Measurements from ENCODE around the gene ADARB2.

The ADARB2 gene

GRCh38 chr10:1557081-1557480, 180.2 kb downstream of the ADARB2 start:
- TF ChIP-seq, protein P1, sequence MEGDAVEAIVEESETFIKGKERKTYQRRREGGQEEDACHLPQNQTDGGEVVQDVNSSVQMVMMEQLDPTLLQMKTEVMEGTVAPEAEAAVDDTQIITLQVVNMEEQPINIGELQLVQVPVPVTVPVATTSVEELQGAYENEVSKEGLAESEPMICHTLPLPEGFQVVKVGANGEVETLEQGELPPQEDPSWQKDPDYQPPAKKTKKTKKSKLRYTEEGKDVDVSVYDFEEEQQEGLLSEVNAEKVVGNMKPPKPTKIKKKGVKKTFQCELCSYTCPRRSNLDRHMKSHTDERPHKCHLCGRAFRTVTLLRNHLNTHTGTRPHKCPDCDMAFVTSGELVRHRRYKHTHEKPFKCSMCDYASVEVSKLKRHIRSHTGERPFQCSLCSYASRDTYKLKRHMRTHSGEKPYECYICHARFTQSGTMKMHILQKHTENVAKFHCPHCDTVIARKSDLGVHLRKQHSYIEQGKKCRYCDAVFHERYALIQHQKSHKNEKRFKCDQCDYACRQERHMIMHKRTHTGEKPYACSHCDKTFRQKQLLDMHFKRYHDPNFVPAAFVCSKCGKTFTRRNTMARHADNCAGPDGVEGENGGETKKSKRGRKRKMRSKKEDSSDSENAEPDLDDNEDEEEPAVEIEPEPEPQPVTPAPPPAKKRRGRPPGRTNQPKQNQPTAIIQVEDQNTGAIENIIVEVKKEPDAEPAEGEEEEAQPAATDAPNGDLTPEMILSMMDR (IDR thresholded peaks at IDR 0.05; ENCODE audit: insufficient read depth, low read length) = no peak
- TF ChIP-seq POLR2AphosphoS5 (IDR thresholded peaks at IDR 0.05; ENCODE audit: low read depth) (no peak), SPI1 (IDR thresholded peaks at IDR 0.05; ENCODE audit: borderline replicate concordance, low read depth) (no peak), GABPA (IDR thresholded peaks at IDR 0.05; ENCODE audit: low read depth) (no peak), REST (IDR thresholded peaks at IDR 0.05; ENCODE audit: insufficient replicate concordance, low read depth) (no peak)
- H3K27ac ChIP-seq (replicated peaks) = no peak overlapping the region
- DNase-seq (ENCODE audit: low read depth in 1 of 2, low spot score in 1 of 2) = no peak
- no peaks in the 10 kb centered on the region for H3K27me3 ChIP-seq (ENCODE audit: insufficient read depth, poor library complexity, severe bottlenecking)
- no peak overlapping the region for H3K4me3 ChIP-seq (replicated peaks; ENCODE audit: insufficient read depth, low read length)

DNA sequence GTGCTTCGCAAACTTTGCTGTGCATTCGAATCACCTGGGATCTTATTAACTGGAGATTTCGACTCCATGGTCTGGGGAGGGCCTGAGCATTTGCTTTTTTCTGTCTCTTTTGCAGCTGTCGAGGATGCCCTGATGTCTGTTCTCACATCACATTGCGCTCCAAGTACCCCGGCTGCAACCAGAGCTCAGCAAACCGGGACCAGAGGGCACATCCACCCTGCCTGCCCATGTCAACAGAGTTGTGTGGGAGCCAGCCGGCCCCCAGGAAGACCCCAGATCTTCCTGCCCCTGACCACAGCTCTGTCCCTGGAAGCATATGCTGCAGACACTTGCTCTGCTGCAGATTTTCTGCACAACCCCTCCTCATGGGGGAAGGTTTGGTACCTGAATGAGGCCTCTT, 180.8 kb downstream of the ADARB2 start:
- TF ChIP-seq POLR2AphosphoS5 (IDR thresholded peaks at IDR 0.05; ENCODE audit: low read depth) = no peak
- TF ChIP-seq, protein P1 (IDR thresholded peaks at IDR 0.05; ENCODE audit: insufficient read depth, low read length) = no peak
- TF ChIP-seq REST (IDR thresholded peaks at IDR 0.05; ENCODE audit: insufficient replicate concordance, low read depth) = no peak
- no peak for TF ChIP-seq SPI1 (IDR thresholded peaks at IDR 0.05; ENCODE audit: borderline replicate concordance, low read depth)
- TF ChIP-seq GABPA (IDR thresholded peaks at IDR 0.05; ENCODE audit: low read depth) = no peak
- DNase-seq (ENCODE audit: low read depth in 1 of 2, low spot score in 1 of 2) = no peak
- no peaks in the 10 kb centered on the region for H3K27me3 ChIP-seq (ENCODE audit: insufficient read depth, poor library complexity, severe bottlenecking)
- no peak overlapping the region for H3K27ac ChIP-seq (replicated peaks)
- H3K4me3 ChIP-seq (replicated peaks; ENCODE audit: insufficient read depth, low read length) = no peak overlapping the region

DNA sequence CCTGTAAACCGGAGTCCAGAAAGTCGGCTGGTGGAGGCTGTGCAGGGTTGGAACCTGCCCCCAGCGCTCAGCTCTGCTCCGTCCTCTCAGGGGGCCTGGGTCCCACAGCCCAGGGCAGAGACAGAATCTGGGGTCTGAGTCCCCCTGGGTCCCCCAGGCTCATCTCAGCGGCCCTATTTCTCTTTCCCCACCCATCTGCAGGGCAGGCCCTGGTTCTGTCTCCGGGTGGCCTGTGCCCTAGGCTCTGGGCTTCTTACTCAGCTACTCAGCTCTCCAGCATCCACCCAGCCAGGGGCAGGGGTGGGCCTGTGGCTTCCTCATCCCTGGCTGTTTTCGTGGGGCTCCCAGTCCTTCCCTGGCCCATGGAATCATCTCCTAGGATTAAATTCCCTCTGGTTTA, 183.4 kb downstream of the ADARB2 start:
- no peak for DNase-seq (ENCODE audit: low read depth in 1 of 2, low spot score in 1 of 2)
- Histone ChIP-seq H3K27ac (replicated peaks) (no peak overlapping the region), H3K27me3 (ENCODE audit: insufficient read depth, poor library complexity, severe bottlenecking) (no peaks in the 10 kb centered on the region), H3K4me3 (replicated peaks; ENCODE audit: insufficient read depth, low read length) (no peak overlapping the region)
- TF ChIP-seq REST (IDR thresholded peaks at IDR 0.05; ENCODE audit: insufficient replicate concordance, low read depth) = no peak
- no peak for TF ChIP-seq GABPA (IDR thresholded peaks at IDR 0.05; ENCODE audit: low read depth)
- TF ChIP-seq SPI1 (IDR thresholded peaks at IDR 0.05; ENCODE audit: borderline replicate concordance, low read depth) = no peak

Data from HL-60 (cell line).